Activated CD8-positive, alpha-beta T cell treated with anti-CD3 and anti-CD28 coated beads, Interleukin-2, amount 10 ng/mL, durations not matched to agents 7 days and 5 days (primary cell): Measurements from ENCODE around the gene DNAJB8. TPM values are rescaled to one million over a fixed set of nuclear protein-coding genes. Genes with fewer than 3 reads are reported as not detected.

Source experiments
- ATAC-seq: fragments of 150-1000 bp; cut with Tn5 transposase; one replicate; pipeline ENCODE4 v1.10.0; 2021; ENCODE audit warnings: moderate library complexity
- CTCF ChIA-PET: fragments of 350-600 bp; sonication (Branson Sonifier 250); formaldehyde crosslinking; loops from one replicate; lab custom pipeline; 2021; ENCODE audit warnings: antibody characterized with exemption; lab: Charles Lee
- POLR2A ChIA-PET: fragments of 350-600 bp; sonication (Branson Sonifier 250); formaldehyde crosslinking; loops from one replicate; lab custom pipeline; 2021; ENCODE audit warnings: antibody characterized with exemption; lab: Charles Lee
- DNase-seq: peaks from one replicate; pipeline ENCODE4 v3.0.0-alpha.2; 2020
- H3K27ac Mint-ChIP-seq: one replicate; pipeline ENCODE4 v1.8.0; 2021; ENCODE audit warnings: mild to moderate bottlenecking, mixed read lengths
- H3K27me3 Mint-ChIP-seq: one replicate; pipeline ENCODE4 v1.8.0; 2021; ENCODE audit warnings: low read depth, mixed read lengths
- H3K36me3 Mint-ChIP-seq: one replicate; pipeline ENCODE4 v1.8.0; 2021; ENCODE audit warnings: low read depth, mixed read lengths
- H3K4me1 Mint-ChIP-seq: one replicate; pipeline ENCODE4 v1.8.0; 2021; ENCODE audit warnings: low read depth, mixed read lengths
- H3K4me3 Mint-ChIP-seq: one replicate; pipeline ENCODE4 v1.8.0; 2021; ENCODE audit warnings: mild to moderate bottlenecking, mixed read lengths
- H3K9me3 Mint-ChIP-seq: one replicate; pipeline ENCODE4 v1.8.0; 2022; ENCODE audit warnings: mixed read lengths; ENCODE audit not compliant: insufficient read depth
- total RNA-seq, 2 experiments: library from RNA; stranded (reverse); gene quantifications; one replicate each; pipeline ENCODE4 v1.2.3, GENCODE V29; 2021

DNAJB8 gene
- not detected for total RNA-seq

DNA sequence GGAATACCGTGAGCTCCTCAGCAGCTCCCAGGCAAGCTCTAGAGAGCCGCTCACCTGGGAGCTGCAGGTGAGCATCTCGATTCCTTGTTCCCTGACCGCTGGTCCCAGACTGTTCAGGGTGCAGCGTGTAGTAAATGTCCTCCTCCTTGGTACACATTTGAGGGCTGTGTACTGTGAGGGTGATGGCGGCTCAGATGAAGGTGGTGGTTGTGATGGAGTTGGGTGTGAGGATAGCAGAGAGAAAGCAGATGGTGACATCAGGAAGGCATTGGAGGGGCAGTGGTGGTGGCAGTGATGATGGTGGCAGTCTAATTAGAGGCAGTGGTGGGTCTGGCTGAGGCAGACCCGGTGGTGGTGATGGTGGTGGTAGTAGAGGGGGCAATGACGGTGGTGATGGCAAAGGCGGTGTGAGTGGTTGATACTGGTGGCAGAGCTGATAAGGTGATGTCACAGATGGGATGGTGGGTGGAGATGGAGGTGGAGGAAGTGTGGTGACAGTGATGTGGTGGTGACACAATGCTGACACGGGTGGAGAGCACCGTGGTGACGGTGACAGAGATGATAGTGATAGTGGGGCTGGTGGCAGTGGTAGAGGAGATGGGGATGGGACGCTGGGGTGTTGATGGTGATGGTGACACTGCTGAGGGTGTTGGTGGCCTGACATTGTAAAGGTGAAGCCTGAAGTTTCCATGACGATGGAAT, at the start of gene DNAJB8:
Gene DNAJB8, minus strand, starts transcription at position 51 of the 702 bp plus-strand sequence. CDS start 3,645 bp downstream, outside the sequence.
- no peaks in the 10 kb centered on the region for H3K9me3 Mint-ChIP-seq
- POLR2A ChIA-PET: no interaction called here
- peaks cover 15% of the 10 kb centered on the region for H3K27me3 Mint-ChIP-seq
- peak; percentile 64 for ATAC-seq
- H3K27ac Mint-ChIP-seq: no peak within 1 kb of the TSS
- no peak within 1 kb of the TSS for H3K4me3 Mint-ChIP-seq
- no peaks in the 10 kb centered on the region for H3K36me3 Mint-ChIP-seq
- CTCF ChIA-PET: no interaction called here
- DNase-seq: peak; percentile 34
- peaks cover 6% of the 10 kb centered on the region for H3K4me1 Mint-ChIP-seq

- H3K27me3 Mint-ChIP-seq: peaks cover 28% of the 10 kb centered on the region
- no peaks in the 10 kb centered on the region for H3K4me1 Mint-ChIP-seq
- H3K4me3 Mint-ChIP-seq: no peak overlapping the region
- CTCF ChIA-PET: no interaction called here
- H3K36me3 Mint-ChIP-seq: no peaks in the 10 kb centered on the region
- ATAC-seq (no peak), DNase-seq (no peak)
- H3K27ac Mint-ChIP-seq: no peak overlapping the region
- H3K9me3 Mint-ChIP-seq: peaks cover 14% of the 10 kb centered on the region
- POLR2A ChIA-PET: no interaction called here
These were observed 49.3 kb upstream of the DNAJB8 start for GRCh38 chr3:128515967-128516366.

DNA sequence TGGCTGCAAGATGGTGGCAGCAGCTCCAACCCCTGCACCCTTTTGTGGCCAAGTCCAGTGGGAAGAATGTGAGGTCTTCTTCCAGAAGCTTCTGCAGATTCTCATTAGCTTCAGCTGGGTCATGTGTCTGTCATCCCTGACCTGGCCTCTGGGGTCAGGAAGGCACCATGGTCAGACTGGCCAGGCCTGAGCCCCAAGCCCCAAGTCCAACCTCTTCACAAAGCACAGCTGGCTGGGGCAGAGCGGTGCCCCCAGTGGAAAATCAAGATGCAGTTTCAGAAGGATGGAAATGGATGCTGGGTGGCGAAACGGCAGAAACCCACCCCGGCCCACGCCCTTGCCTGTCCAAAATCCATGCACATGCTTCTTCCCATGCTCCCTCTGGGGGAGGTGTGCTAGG, 42.2 kb upstream of the DNAJB8 start:
- H3K27ac Mint-ChIP-seq: no peak overlapping the region
- CTCF ChIA-PET: interaction anchor here (0.9 to 1.2 kb wide), 2 partner anchors 12 to 83 kb away, joined by 3 read pairs; no protein-coding TSS in a partner anchor
- ATAC-seq (no peak), DNase-seq (no peak)
- H3K4me3 Mint-ChIP-seq: no peak overlapping the region
- H3K36me3 Mint-ChIP-seq: no peaks in the 10 kb centered on the region
- POLR2A ChIA-PET: no interaction called here
- H3K27me3 Mint-ChIP-seq: peaks cover 9% of the 10 kb centered on the region
- peaks cover 3% of the 10 kb centered on the region for H3K9me3 Mint-ChIP-seq
- H3K4me1 Mint-ChIP-seq: no peaks in the 10 kb centered on the region

- H3K4me1 Mint-ChIP-seq: no peaks in the 10 kb centered on the region
- ChIA-PET CTCF (interaction anchor here (1.1 to 1.2 kb wide), 2 partner anchors 102 to 111 kb away, joined by 3 to 4 read pairs; no protein-coding TSS in a partner anchor), POLR2A (no interaction called here)
- H3K9me3 Mint-ChIP-seq: no peaks in the 10 kb centered on the region
- H3K27me3 Mint-ChIP-seq: peaks cover 2% of the 10 kb centered on the region
- no peak overlapping the region for H3K27ac Mint-ChIP-seq
- no peak overlapping the region for H3K4me3 Mint-ChIP-seq
- DNase-seq: no peak
- no peaks in the 10 kb centered on the region for H3K36me3 Mint-ChIP-seq
- no peak for ATAC-seq
These were observed 40.1 kb upstream of the DNAJB8 start for GRCh38 chr3:128506754-128507153.

- POLR2A ChIA-PET: no interaction called here
- H3K27ac Mint-ChIP-seq: no peak overlapping the region
These were observed 39.1 kb upstream of the DNAJB8 start for GRCh38 chr3:128505771-128506170.

DNA sequence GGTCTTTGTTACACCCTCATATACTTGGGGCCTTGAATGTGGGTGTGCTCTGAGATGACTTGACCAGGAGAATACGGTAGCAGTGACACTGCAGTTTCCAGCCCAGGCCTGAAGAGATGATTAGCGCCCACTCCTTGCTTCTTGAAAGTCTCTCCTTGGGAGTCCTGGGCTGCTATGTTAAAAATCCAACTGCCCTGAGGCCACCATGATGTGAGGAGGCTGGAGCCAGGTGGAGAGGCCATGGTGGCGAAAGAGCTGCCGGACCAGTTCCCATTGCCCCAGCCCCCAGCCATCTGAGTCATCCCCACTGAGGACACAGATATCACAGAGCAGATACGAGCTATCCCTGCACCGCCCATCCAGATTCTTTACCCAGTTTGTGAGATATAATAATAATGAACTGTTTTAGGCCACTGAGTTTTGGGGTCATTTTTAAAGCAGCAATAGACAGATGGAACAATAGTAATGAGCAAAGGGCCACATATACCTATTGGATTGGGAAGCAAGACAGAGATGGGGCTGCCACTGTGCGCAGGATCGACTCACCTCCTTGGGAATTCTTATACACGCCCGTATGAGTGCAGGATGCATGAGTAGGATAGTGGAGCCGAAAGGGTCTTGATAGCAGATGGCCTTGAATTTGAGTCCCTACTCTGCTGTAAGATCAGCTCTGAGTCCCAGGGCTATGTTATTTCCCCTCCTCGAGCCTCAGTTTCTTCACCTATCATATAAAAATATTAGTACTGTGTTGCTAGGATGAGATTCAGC, 38.5 kb upstream of the DNAJB8 start:
- no peaks in the 10 kb centered on the region for H3K4me1 Mint-ChIP-seq
- H3K9me3 Mint-ChIP-seq: no peaks in the 10 kb centered on the region
- no peak overlapping the region for H3K27ac Mint-ChIP-seq
- CTCF ChIA-PET: interaction anchor here (1.1 to 2.1 kb wide), 2 partner anchors 78 to 112 kb away, joined by 3 to 12 read pairs; no protein-coding TSS in a partner anchor
- peaks cover 2% of the 10 kb centered on the region for H3K27me3 Mint-ChIP-seq
- no peak overlapping the region for H3K4me3 Mint-ChIP-seq
- H3K36me3 Mint-ChIP-seq: no peaks in the 10 kb centered on the region
- POLR2A ChIA-PET: no interaction called here
- ATAC-seq: no peak
- DNase-seq: no peak

More at GRCh38 chr3:128505771-128506170, 39.1 kb upstream of the DNAJB8 start:
- CTCF ChIA-PET: interaction anchor here (1.1 to 2.1 kb wide), 3 partner anchors 79 to 112 kb away, joined by 3 to 12 read pairs (median 4); no protein-coding TSS in a partner anchor
- ATAC-seq (no peak), DNase-seq (no peak)
- no peak overlapping the region for H3K4me3 Mint-ChIP-seq
- no peaks in the 10 kb centered on the region for H3K9me3 Mint-ChIP-seq
- H3K4me1 Mint-ChIP-seq: no peaks in the 10 kb centered on the region
- no peaks in the 10 kb centered on the region for H3K36me3 Mint-ChIP-seq
- peaks cover 2% of the 10 kb centered on the region for H3K27me3 Mint-ChIP-seq

- no peak overlapping the region for H3K27ac Mint-ChIP-seq
- H3K36me3 Mint-ChIP-seq: no peaks in the 10 kb centered on the region
- peaks cover 2% of the 10 kb centered on the region for H3K27me3 Mint-ChIP-seq
- no peak overlapping the region for H3K4me3 Mint-ChIP-seq
- no peaks in the 10 kb centered on the region for H3K4me1 Mint-ChIP-seq
- ATAC-seq: no peak
- no peak for DNase-seq
- CTCF ChIA-PET: interaction anchor here (2.1 kb wide), 1 partner anchor 78 kb away, joined by 12 read pairs; no protein-coding TSS in a partner anchor
- H3K9me3 Mint-ChIP-seq: no peaks in the 10 kb centered on the region
- POLR2A ChIA-PET: no interaction called here
These were observed 37.8 kb upstream of the DNAJB8 start for GRCh38 chr3:128504533-128504915.

GRCh38 chr3:128503751-128504532, 37.3 kb upstream of the DNAJB8 start:
- H3K27me3 Mint-ChIP-seq: peaks cover 2% of the 10 kb centered on the region
- no peak overlapping the region for H3K27ac Mint-ChIP-seq
- ChIA-PET CTCF (interaction anchor here (2.1 kb wide), 1 partner anchor 77 kb away, joined by 12 read pairs; no protein-coding TSS in a partner anchor), POLR2A (no interaction called here)
- H3K9me3 Mint-ChIP-seq: no peaks in the 10 kb centered on the region
- ATAC-seq: no peak
- no peaks in the 10 kb centered on the region for H3K36me3 Mint-ChIP-seq
- H3K4me3 Mint-ChIP-seq: no peak overlapping the region
- DNase-seq: no peak
- H3K4me1 Mint-ChIP-seq: no peaks in the 10 kb centered on the region

GRCh38 chr3:128503164-128503651, 36.5 kb upstream of the DNAJB8 start:
- CTCF ChIA-PET: interaction anchor here (0.9 kb wide), 1 partner anchor 77 kb away, joined by 4 read pairs; no protein-coding TSS in a partner anchor
- POLR2A ChIA-PET: no interaction called here
- no peak for DNase-seq

GRCh38 chr3:128502712-128503111, 36.0 kb upstream of the DNAJB8 start:
- POLR2A ChIA-PET: no interaction called here
- no peaks in the 10 kb centered on the region for H3K36me3 Mint-ChIP-seq
- H3K4me1 Mint-ChIP-seq: no peaks in the 10 kb centered on the region
- H3K27me3 Mint-ChIP-seq: peaks cover 9% of the 10 kb centered on the region
- CTCF ChIA-PET: interaction anchor here (0.9 kb wide), 1 partner anchor 77 kb away, joined by 4 read pairs; no protein-coding TSS in a partner anchor
- ATAC-seq (no peak), DNase-seq (no peak)
- no peak overlapping the region for H3K27ac Mint-ChIP-seq
- no peaks in the 10 kb centered on the region for H3K9me3 Mint-ChIP-seq
- no peak overlapping the region for H3K4me3 Mint-ChIP-seq

More at GRCh38 chr3:128503164-128503651, 36.5 kb upstream of the DNAJB8 start:
- no peaks in the 10 kb centered on the region for H3K36me3 Mint-ChIP-seq
- no peaks in the 10 kb centered on the region for H3K4me1 Mint-ChIP-seq
- no peak for ATAC-seq
- no peak overlapping the region for H3K27ac Mint-ChIP-seq
- no peaks in the 10 kb centered on the region for H3K9me3 Mint-ChIP-seq
- H3K4me3 Mint-ChIP-seq: no peak overlapping the region
- peaks cover 8% of the 10 kb centered on the region for H3K27me3 Mint-ChIP-seq

- POLR2A ChIA-PET: no interaction called here
- no peaks in the 10 kb centered on the region for H3K9me3 Mint-ChIP-seq
- H3K36me3 Mint-ChIP-seq: no peaks in the 10 kb centered on the region
- peaks cover 14% of the 10 kb centered on the region for H3K27me3 Mint-ChIP-seq
- CTCF ChIA-PET: interaction anchor here (1.3 to 1.5 kb wide), 2 partner anchors 107 to 116 kb away, joined by 3 to 7 read pairs; no protein-coding TSS in a partner anchor
- H3K4me3 Mint-ChIP-seq: no peak overlapping the region
- H3K27ac Mint-ChIP-seq: no peak overlapping the region
- ATAC-seq (no peak), DNase-seq (no peak)
- H3K4me1 Mint-ChIP-seq: peaks cover 4% of the 10 kb centered on the region
These were observed 34.7 kb upstream of the DNAJB8 start for GRCh38 chr3:128501431-128501830.
